ENCODE measurements around the gene SLCO1A2. TPM values are rescaled to one million over a fixed set of nuclear protein-coding genes. Genes with fewer than 3 reads are reported as not detected.

The SLCO1A2 gene
- total RNA-seq, 1 donor from 2014 or later, result not detected

DNA sequence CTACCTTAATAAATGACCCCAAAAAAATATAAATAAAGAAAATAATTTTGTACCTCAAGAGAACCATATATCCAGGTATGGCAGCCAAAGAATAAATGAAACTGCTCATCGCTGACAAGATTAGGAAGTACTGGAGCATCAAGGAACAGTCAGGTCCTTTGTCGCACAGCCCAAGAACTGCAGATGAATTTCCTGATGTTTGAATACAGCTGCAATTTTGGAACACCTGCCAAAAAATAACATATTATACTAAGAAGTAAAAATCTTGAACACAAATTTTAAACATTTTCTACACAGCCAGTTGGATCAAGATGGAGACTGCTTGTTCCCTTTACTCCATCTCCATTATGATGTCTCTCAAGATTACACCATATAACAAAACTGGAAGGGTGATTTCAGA is 42.6 kb downstream of the SLCO1A2 start:
- H3K4me3 Mint-ChIP-seq, result no peak overlapping the region
- H3K36me3 Mint-ChIP-seq (ENCODE audit: low read depth), result no peaks in the 10 kb centered on the region
- ATAC-seq (ENCODE audit: low read depth), result no peak
- TF ChIP-seq, protein P1, sequence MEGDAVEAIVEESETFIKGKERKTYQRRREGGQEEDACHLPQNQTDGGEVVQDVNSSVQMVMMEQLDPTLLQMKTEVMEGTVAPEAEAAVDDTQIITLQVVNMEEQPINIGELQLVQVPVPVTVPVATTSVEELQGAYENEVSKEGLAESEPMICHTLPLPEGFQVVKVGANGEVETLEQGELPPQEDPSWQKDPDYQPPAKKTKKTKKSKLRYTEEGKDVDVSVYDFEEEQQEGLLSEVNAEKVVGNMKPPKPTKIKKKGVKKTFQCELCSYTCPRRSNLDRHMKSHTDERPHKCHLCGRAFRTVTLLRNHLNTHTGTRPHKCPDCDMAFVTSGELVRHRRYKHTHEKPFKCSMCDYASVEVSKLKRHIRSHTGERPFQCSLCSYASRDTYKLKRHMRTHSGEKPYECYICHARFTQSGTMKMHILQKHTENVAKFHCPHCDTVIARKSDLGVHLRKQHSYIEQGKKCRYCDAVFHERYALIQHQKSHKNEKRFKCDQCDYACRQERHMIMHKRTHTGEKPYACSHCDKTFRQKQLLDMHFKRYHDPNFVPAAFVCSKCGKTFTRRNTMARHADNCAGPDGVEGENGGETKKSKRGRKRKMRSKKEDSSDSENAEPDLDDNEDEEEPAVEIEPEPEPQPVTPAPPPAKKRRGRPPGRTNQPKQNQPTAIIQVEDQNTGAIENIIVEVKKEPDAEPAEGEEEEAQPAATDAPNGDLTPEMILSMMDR (IDR thresholded peaks at IDR 0.05), result no peak
- H3K4me1 Mint-ChIP-seq, result peaks cover under 1% of the 10 kb centered on the region
- intact Hi-C loops (cut with micrococcal nuclease), result loop anchor here (10.0 kb wide), 1 partner anchor 143 kb away; the partner anchor contains the start of gene PYROXD1
- CTCF ChIA-PET, result no interaction called here
- H3K9me3 Mint-ChIP-seq, result no peaks in the 10 kb centered on the region
- no peaks in the 10 kb centered on the region for H3K27me3 Mint-ChIP-seq
- POLR2A ChIA-PET, result no interaction called here
- no peak for DNase-seq
- H3K27ac Mint-ChIP-seq, result no peak overlapping the region

DNA sequence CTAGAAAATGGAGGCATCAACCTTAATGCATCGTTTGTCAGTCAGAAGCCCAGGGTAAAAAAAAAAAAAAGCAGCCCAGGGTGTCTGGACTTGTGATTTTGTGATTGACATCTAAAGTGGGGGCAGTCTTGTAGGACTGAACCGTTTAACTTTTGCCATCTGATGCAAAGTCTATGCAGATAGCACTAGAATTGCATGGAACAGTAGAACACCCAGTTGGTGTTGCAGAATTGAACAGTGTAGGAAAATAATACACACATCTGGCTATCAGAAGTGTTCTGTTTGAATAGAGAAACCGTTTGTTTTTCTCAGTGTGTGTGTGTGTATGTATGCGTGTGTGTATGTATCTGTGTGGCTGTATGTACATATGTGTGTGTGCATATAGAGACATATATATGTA is 45.0 kb downstream of the SLCO1A2 start:
- ATAC-seq (ENCODE audit: low read depth) (no peak), DNase-seq (no peak)
- POLR2A ChIA-PET, result no interaction called here
- TF ChIP-seq, protein P1 (IDR thresholded peaks at IDR 0.05), result no peak
- Mint-ChIP-seq H3K27me3 (no peaks in the 10 kb centered on the region), H3K36me3 (ENCODE audit: low read depth) (no peaks in the 10 kb centered on the region), H3K4me1 (no peaks in the 10 kb centered on the region), H3K9me3 (no peaks in the 10 kb centered on the region), H3K27ac (no peak overlapping the region), H3K4me3 (no peak overlapping the region)
- intact Hi-C loops (cut with micrococcal nuclease), result loop anchor here (10.0 kb wide), 1 partner anchor 145 kb away; the partner anchor contains the start of gene PYROXD1
- CTCF ChIA-PET, result no interaction called here

DNA sequence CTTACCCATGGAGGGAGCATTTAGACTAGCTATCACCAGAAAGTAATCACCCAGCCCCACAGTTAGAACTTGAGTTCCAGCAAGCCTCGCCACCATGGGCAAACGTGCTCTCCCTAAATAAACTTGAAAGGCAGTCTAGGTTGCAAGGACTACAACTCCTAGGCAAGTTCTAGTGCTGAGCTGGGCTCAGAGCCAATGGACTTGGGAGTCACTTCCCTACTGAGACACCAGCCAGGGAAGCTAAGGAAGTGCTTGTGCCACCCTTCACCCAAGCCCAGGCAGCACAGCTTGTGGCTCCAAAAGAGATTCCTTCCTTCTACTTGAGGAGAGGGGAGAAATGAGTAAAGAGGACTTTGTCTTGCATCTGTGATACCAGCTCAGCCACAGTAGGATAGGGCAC is 57.9 kb downstream of the SLCO1A2 start:
- no peak for ATAC-seq (ENCODE audit: low read depth)
- Mint-ChIP-seq H3K27me3 (no peaks in the 10 kb centered on the region), H3K27ac (no peak overlapping the region), H3K4me3 (no peak overlapping the region), H3K4me1 (no peaks in the 10 kb centered on the region), H3K9me3 (no peaks in the 10 kb centered on the region), H3K36me3 (ENCODE audit: low read depth) (no peaks in the 10 kb centered on the region)
- DNase-seq, result no peak
- POLR2A ChIA-PET, result no interaction called here
- intact Hi-C loops (cut with micrococcal nuclease), result no loop called here
- CTCF ChIA-PET, result interaction anchor here (0.6 kb wide), 1 partner anchor 38 kb away, joined by 3 read pairs; no protein-coding TSS in a partner anchor
- TF ChIP-seq, protein P1 (IDR thresholded peaks at IDR 0.05), result no peak

DNA sequence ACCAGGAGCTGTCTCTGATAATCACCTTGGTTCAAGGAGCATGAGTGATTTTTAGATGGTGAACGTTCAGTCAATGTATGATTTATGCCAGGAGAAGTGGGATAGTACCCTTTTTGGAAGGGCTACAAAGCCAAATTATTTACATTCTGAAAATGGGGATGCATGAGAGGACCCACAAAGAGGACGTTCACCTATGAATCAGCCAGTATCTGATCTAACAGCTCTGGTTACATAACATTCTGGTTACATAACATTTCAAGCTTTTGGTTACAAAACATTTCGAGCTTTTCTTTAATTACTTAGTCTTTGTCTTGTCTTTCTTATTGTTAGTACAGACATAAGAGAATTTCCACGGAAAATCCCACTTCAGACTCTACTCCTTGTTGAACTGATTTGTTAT is 68.8 kb downstream of the SLCO1A2 start:
- no peak overlapping the region for H3K4me3 Mint-ChIP-seq
- ATAC-seq (ENCODE audit: low read depth), result no peak
- no peaks in the 10 kb centered on the region for H3K36me3 Mint-ChIP-seq (ENCODE audit: low read depth)
- intact Hi-C loops (cut with micrococcal nuclease), result no loop called here
- ChIA-PET CTCF (no interaction called here), POLR2A (no interaction called here)
- H3K27ac Mint-ChIP-seq, result no peak overlapping the region
- H3K9me3 Mint-ChIP-seq, result peaks cover 8% of the 10 kb centered on the region
- no peaks in the 10 kb centered on the region for H3K27me3 Mint-ChIP-seq
- DNase-seq, result no peak
- TF ChIP-seq, protein P1 (IDR thresholded peaks at IDR 0.05), result no peak
- H3K4me1 Mint-ChIP-seq, result no peaks in the 10 kb centered on the region

DNA sequence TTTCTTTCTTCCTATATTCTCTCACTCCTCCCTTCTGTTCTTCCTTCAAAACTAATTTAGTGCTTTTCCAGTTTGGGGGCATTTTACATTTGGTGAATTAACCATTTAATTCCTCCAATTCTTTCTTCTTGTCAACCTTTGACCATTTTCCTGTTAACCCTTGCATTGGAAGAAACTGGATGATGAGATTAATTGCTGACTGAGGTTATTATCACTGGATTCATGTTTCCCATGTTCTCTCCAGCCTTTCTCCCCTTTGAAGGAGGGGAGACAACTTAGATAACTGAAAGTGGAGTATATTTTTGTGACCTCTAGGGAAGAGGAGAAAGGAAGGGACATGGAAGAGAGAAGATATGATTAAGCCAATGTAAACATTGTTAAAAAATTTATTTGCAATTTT is 70.5 kb downstream of the SLCO1A2 start:
- POLR2A ChIA-PET, result no interaction called here

More for the DNA sequence above, 70.5 kb downstream of the SLCO1A2 start:
- TF ChIP-seq, protein P1 (IDR thresholded peaks at IDR 0.05), result no peak
- peaks cover 12% of the 10 kb centered on the region for H3K9me3 Mint-ChIP-seq
- no peak overlapping the region for H3K27ac Mint-ChIP-seq
- no peaks in the 10 kb centered on the region for H3K4me1 Mint-ChIP-seq
- no peak overlapping the region for H3K4me3 Mint-ChIP-seq
- H3K27me3 Mint-ChIP-seq, result no peaks in the 10 kb centered on the region
- ATAC-seq (ENCODE audit: low read depth), result no peak
- intact Hi-C loops (cut with micrococcal nuclease), result no loop called here
- CTCF ChIA-PET, result no interaction called here
- no peak for DNase-seq
- H3K36me3 Mint-ChIP-seq (ENCODE audit: low read depth), result no peaks in the 10 kb centered on the region

Data from activated B cell treated with CpG ODN at 0.5 μM for 24 hours (primary cell).